Muscle of back (tissue), 10 donors: ENCODE measurements around the gene SHROOM2. TPM values are rescaled to one million over a fixed set of nuclear protein-coding genes. Genes with fewer than 3 reads are reported as not detected.

Source experiments
- polyA plus RNA-seq, 10 donors: library from polyadenylated mRNA; unstranded; fragments of 120-200 nt; gene quantifications; one replicate each; pipeline ENCODE4 v1.2.1, GENCODE V29; 2013; ENCODE audit not compliant: insufficient read length in 10 of 10

SHROOM2 gene
- polyA plus RNA-seq, 10 donors, result 1.3 to 3.8 (median 1.7) TPM

Other genes starting within 250 kb of the SHROOM2 start
- gene GPR143, start 20.6 kb upstream of the SHROOM2 start, polyA plus RNA-seq, result 1 to 10 TPM in 4 of 10 donors, under 1 TPM in 6; 0.46 to 2.3 (median 0.84) TPM
- not detected for gene CLDN34, start 180.9 kb downstream of the SHROOM2 start, polyA plus RNA-seq